Psoas muscle (tissue), 8 donors: Measurements from ENCODE around the gene PTPN2. TPM values are rescaled to one million over a fixed set of nuclear protein-coding genes. Genes with fewer than 3 reads are reported as not detected.

ENCODE experiments used
- ATAC-seq, 4 donors: fragments of 200-7000 bp; cut with Tn5 transposase; one replicate each; pipeline ENCODE4 v1.9.1; 2020; ENCODE audit warnings: moderate library complexity in 3 of 4, mild to moderate bottlenecking in 2 of 4
- DNase-seq, 2 donors: peaks; one replicate each; pipeline ENCODE4 v3.0.0-alpha.2; 2020
- H3K27ac ChIP-seq: fragments of 200-600 bp; one replicate; pipeline ENCODE4 v1.8.0; 2022
- H3K27me3 ChIP-seq, 3 donors: fragments of 200-600 bp in 1 of 3; one replicate each; pipeline versions ENCODE4 v1.6.1 to v1.8.0; 2013 to 2022; ENCODE audit warnings: low read length in 2 of 3, mild to moderate bottlenecking in 2 of 3, moderate library complexity in 1 of 3; ENCODE audit not compliant: insufficient read depth in 3 of 3
- H3K36me3 ChIP-seq, 2 donors: fragments of 200-600 bp in 1 of 2; one replicate each; pipeline versions ENCODE4 v1.6.1 to v1.8.0; 2013 to 2022; ENCODE audit warnings: low read depth in 1 of 2, mild to moderate bottlenecking in 1 of 2, moderate library complexity in 1 of 2; ENCODE audit not compliant: insufficient read depth in 1 of 2
- H3K4me1 ChIP-seq: fragments of 200-600 bp; one replicate; pipeline ENCODE4 v1.8.0; 2022
- H3K4me3 ChIP-seq: fragments of 200-600 bp; one replicate; pipeline ENCODE4 v1.8.0; 2022; ENCODE audit warnings: mild to moderate bottlenecking
- H3K9me3 ChIP-seq: fragments of 200-600 bp; one replicate; pipeline ENCODE4 v1.8.0; 2022
- CTCF ChIP-seq: fragments of 200-600 bp; IDR thresholded peaks from one replicate; pipeline ENCODE4 v1.8.0; 2022; ENCODE audit warnings: antibody characterized with exemption
- WGBS, 3 donors: extraction: QIAGEN DNeasy Blood & Tissue Kit; methylation state at CpG; one replicate each; pipeline versions ENCODE4 v1.1.6 to v1.1.7; 2013; 5-methylcytosine and 5-hydroxymethylcytosine counted together
- intact Hi-C, 2 donors: fragments of 100-400 bp; cut with DNase I; formaldehyde crosslinking; loops; one replicate each; pipeline versions ENCODE4 v1.11.0 to v1.14.2; 2022
- polyA plus RNA-seq, 3 donors: library from polyadenylated mRNA; stranded (reverse); fragments of 200-250 nt; gene quantifications; one replicate each; pipeline ENCODE4 v1.2.3, GENCODE V29; 2013
- total RNA-seq, 4 donors: library from RNA; stranded (reverse); fragmentation: NEBNext Ultra II Directional in 2 of 4; extraction: Animal tissue kit (Norgen Biotek cat#: 25700) in 2 of 4; gene quantifications; one replicate each; pipeline versions ENCODE4 v1.2.1 to v1.2.4, GENCODE V29; 2021 to 2023
- donor health status: healthy with polysubstance abuse.
- donor health status: DM: no; HTN: no; CAD: no; lungs with moderate emphysema.
- donor health status: Bipolar disorder and iron deficiency.
- donor health status: healthy.
- donor health status: DM: yes; HTN: yes; CAD: no.
- donor health status: DM: no; HTN: no; CAD: no.
- donor health status: DM: no; HTN: no; CAD: no.
- donor health status: DM: yes; HTN: yes; CAD: no.

Gene PTPN2
- total and polyA plus RNA-seq, 7 donors = 8.4 to 27.0 (median 14.0) TPM

DNA sequence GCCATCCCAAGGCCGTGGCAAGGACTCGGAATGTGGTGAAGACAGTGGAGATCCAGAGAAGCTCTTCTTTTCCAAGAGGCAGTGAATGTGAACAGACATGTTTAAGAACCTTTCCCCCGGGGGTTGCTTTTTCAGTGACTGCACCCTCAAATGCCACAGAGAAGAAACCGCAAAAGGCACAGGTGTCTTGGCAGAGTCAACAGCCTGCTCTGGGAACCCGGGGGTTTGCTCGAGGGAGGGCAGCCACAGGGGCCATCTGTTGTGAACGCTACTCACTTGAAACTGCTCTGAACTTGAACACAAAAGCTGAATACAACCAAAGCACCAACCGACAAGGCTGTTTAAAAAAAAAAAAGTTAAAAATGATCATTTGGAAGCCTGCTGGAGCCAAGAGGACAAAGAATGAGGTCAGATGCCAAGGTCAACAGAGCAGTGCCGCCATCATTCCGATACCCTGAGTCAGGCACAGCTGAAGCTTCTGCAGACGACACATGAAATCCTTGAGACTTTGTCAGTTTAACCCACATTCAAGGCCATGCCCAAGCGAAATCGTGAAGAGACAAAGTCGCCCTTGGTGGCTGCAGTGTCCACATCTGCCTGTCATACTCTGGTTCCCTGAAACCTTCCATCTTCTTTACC, 133.8 kb downstream of the PTPN2 start:
- H3K27me3 ChIP-seq = no peaks in the 10 kb centered on the region
- no peak overlapping the region for H3K27ac ChIP-seq
- H3K36me3 ChIP-seq = no peaks in the 10 kb centered on the region
- ATAC-seq (no peak), DNase-seq (no peak)
- no peak overlapping the region for H3K4me3 ChIP-seq
- no peaks in the 10 kb centered on the region for H3K9me3 ChIP-seq
- WGBS, 3 donors = 54 to 62% (median 58%) methylated on average over 14 of the region's 14 CpGs
- H3K4me1 ChIP-seq = no peaks in the 10 kb centered on the region
- TF ChIP-seq CTCF = no peak
- intact Hi-C loops = no loop called here

- no peaks in the 10 kb centered on the region for H3K9me3 ChIP-seq
- WGBS, 3 donors = 69 to 73% (median 70%) methylated on average over 13 of the region's 13 CpGs
- no peaks in the 10 kb centered on the region for H3K4me1 ChIP-seq
- no peaks in the 10 kb centered on the region for H3K36me3 ChIP-seq
- DNase-seq = no peak
- intact Hi-C loops = loop anchor here in 1 of 2 donors (10.0 kb wide), 1 partner anchor 146 kb away; no protein-coding TSS in a partner anchor
- TF ChIP-seq CTCF = no peak
- no peak overlapping the region for H3K27ac ChIP-seq
- ATAC-seq = no peak
- H3K4me3 ChIP-seq = no peak overlapping the region
- no peaks in the 10 kb centered on the region for H3K27me3 ChIP-seq
These were observed 134.9 kb downstream of the PTPN2 start for GRCh38 chr18:12749121-12749520.

GRCh38 chr18:12748671-12749070, 135.4 kb downstream of the PTPN2 start:
- no peaks in the 10 kb centered on the region for H3K4me1 ChIP-seq
- no peak for TF ChIP-seq CTCF
- DNase-seq (no peak), ATAC-seq (no peak)
- intact Hi-C loops = loop anchor here in 1 of 2 donors (10.0 kb wide), 1 partner anchor 146 kb away; no protein-coding TSS in a partner anchor
- no peak overlapping the region for H3K27ac ChIP-seq
- no peaks in the 10 kb centered on the region for H3K27me3 ChIP-seq
- 85 to 90% (median 88%) methylated on average over 5 of the region's 5 CpGs for WGBS, 3 donors
- H3K9me3 ChIP-seq = no peaks in the 10 kb centered on the region
- H3K4me3 ChIP-seq = no peak overlapping the region
- H3K36me3 ChIP-seq = no peaks in the 10 kb centered on the region

- ATAC-seq = no peak
- H3K4me3 ChIP-seq = no peak overlapping the region
- 79 to 84% (median 83%) methylated on average over 8 of the region's 8 CpGs for WGBS, 3 donors
- no peaks in the 10 kb centered on the region for H3K9me3 ChIP-seq
- TF ChIP-seq CTCF = no peak
- no peak overlapping the region for H3K27ac ChIP-seq
- DNase-seq = no peak
- no peaks in the 10 kb centered on the region for H3K27me3 ChIP-seq
- H3K36me3 ChIP-seq = no peaks in the 10 kb centered on the region
- no peaks in the 10 kb centered on the region for H3K4me1 ChIP-seq
- intact Hi-C loops = loop anchor here in 1 of 2 donors (10.0 kb wide), 1 partner anchor 147 kb away; no protein-coding TSS in a partner anchor
These were observed 136.3 kb downstream of the PTPN2 start for GRCh38 chr18:12747530-12748315.
